Body of pancreas (tissue), 4 donors: ENCODE data around the gene NSG1. TPM values are rescaled to one million over a fixed set of nuclear protein-coding genes. Genes with fewer than 3 reads are reported as not detected.

Source experiments
- ATAC-seq: fragments of 150-250 bp; one replicate; pipeline ENCODE4 v1.9.1; 2016
- DNase-seq, 4 donors: peaks; one replicate each; pipeline ENCODE4 v3.0.0-alpha.2; 2019
- H3K27ac ChIP-seq, 4 donors: fragments of 200-600 bp; sonication (generic); 1 replicate in 3 of 4; 2 replicates in 1 of 4; pipeline versions ENCODE4 v1.5.1 to v1.6.1; 2016 to 2019; ENCODE audit warnings: mild to moderate bottlenecking in 1 of 4, mixed read lengths in 1 of 4, moderate library complexity in 1 of 4
- H3K27me3 ChIP-seq, 2 donors: fragments of 200-600 bp; sonication (generic); one replicate each; pipeline ENCODE4 v1.6.0; 2016; ENCODE audit warnings: mild to moderate bottlenecking in 1 of 2
- H3K36me3 ChIP-seq, 2 donors: fragments of 200-600 bp; sonication (generic); replicated peaks in 1 of 2; 2 replicates each; pipeline ENCODE4 v1.5.1; 2016; ENCODE audit warnings: low read depth in 2 of 2; ENCODE audit not compliant: insufficient read depth in 1 of 2
- H3K4me1 ChIP-seq: fragments of 200-600 bp; sonication (generic); one replicate; pipeline ENCODE4 v1.6.0; 2016
- H3K4me3 ChIP-seq, 2 donors: fragments of 200-600 bp; sonication (generic); 1 replicate in 1 of 2; 2 replicates in 1 of 2; pipeline ENCODE4 v1.5.1; 2016 to 2019
- H3K9me3 ChIP-seq, 3 donors: fragments of 200-600 bp; sonication (generic); 1 replicate in 2 of 3; 2 replicates in 1 of 3; pipeline ENCODE4 v1.5.1; 2016
- CTCF ChIP-seq, 7 experiments: fragments of 450-650 bp in 4 of 7; fragments of 200-600 bp in 3 of 7; sonication (generic) in 3 of 7; IDR thresholded peaks; one replicate each; pipeline ENCODE4 v1.5.1; 2016 to 2019; ENCODE audit warnings: antibody characterized with exemption in 7 of 7
- POLR2A ChIP-seq, 3 donors: fragments of 450-650 bp; IDR thresholded peaks; one replicate each; pipeline ENCODE4 v1.6.1; 2016; ENCODE audit warnings: antibody characterized with exemption in 3 of 3, mild to moderate bottlenecking in 2 of 3
- WGBS, 2 donors: methylation state at CpG; one replicate each; pipeline ENCODE4 v1.1.5; 2017; 5-methylcytosine and 5-hydroxymethylcytosine counted together
- intact Hi-C: fragments of 100-400 bp; cut with DNase I; formaldehyde crosslinking; loops from one replicate; pipeline ENCODE4 v1.15.1; 2023
- total RNA-seq, 2 donors: library from RNA; depleted of rRNA; stranded (reverse); fragments of >200 nt; gene quantifications; one replicate each; pipeline ENCODE4 v1.1.0, GENCODE V29; 2016

NSG1 gene
- total RNA-seq, 2 donors from 2014 or later = 0.78 to 1.3 TPM

- 40 to 53% methylated on average over 7 to 17 of the region's 18 CpGs for WGBS, 2 donors
- ATAC-seq (no peak), DNase-seq (no peak)
- H3K27ac ChIP-seq = no peak overlapping the region
- no peak overlapping the region for H3K4me3 ChIP-seq
- H3K36me3 ChIP-seq = no peaks in the 10 kb centered on the region
- no peaks in the 10 kb centered on the region for H3K27me3 ChIP-seq
- no peaks in the 10 kb centered on the region for H3K9me3 ChIP-seq
- TF ChIP-seq POLR2A (IDR thresholded peaks at IDR 0.05) (no peak), CTCF (IDR thresholded peaks at IDR 0.05) (no peak)
- peaks cover 22% of the 10 kb centered on the region for H3K4me1 ChIP-seq
- intact Hi-C loops = no loop called here
Observed at GRCh38 chr4:4388836-4389575, 2.1 kb downstream of the NSG1 start.

GRCh38 chr4:4390046-4390445 is 3.1 kb downstream of the NSG1 start:
- intact Hi-C loops = no loop called here
- DNase-seq = no peak

GRCh38 chr4:4390515-4391240 is 3.8 kb downstream of the NSG1 start:
- intact Hi-C loops = no loop called here
- no peak overlapping the region for H3K4me3 ChIP-seq
- H3K27ac ChIP-seq = no peak overlapping the region
- TF ChIP-seq POLR2A (IDR thresholded peaks at IDR 0.05) (no peak), CTCF (IDR thresholded peaks at IDR 0.05) (no peak)
- DNase-seq = no peak
- peaks cover 22% of the 10 kb centered on the region for H3K4me1 ChIP-seq
- WGBS, 2 donors = 23 to 60% methylated on average over 5 to 11 of the region's 11 CpGs
- H3K27me3 ChIP-seq = no peaks in the 10 kb centered on the region
- H3K36me3 ChIP-seq = no peaks in the 10 kb centered on the region
- no peaks in the 10 kb centered on the region for H3K9me3 ChIP-seq
- ATAC-seq = no peak

More at GRCh38 chr4:4390046-4390445, 3.1 kb downstream of the NSG1 start:
- no peaks in the 10 kb centered on the region for H3K9me3 ChIP-seq
- peaks cover 22% of the 10 kb centered on the region for H3K4me1 ChIP-seq
- no peak overlapping the region for H3K27ac ChIP-seq
- TF ChIP-seq POLR2A (IDR thresholded peaks at IDR 0.05) (no peak), CTCF (IDR thresholded peaks at IDR 0.05) (no peak)
- H3K36me3 ChIP-seq = no peaks in the 10 kb centered on the region
- 43 to 62% methylated on average over 5 to 7 of the region's 7 CpGs for WGBS, 2 donors
- H3K27me3 ChIP-seq = no peaks in the 10 kb centered on the region
- no peak for ATAC-seq
- H3K4me3 ChIP-seq = no peak overlapping the region

- H3K4me3 ChIP-seq = no peak overlapping the region
- no peaks in the 10 kb centered on the region for H3K36me3 ChIP-seq
- no peaks in the 10 kb centered on the region for H3K9me3 ChIP-seq
- DNase-seq (no peak), ATAC-seq (no peak)
- 50 to 60% methylated on average over 4 of the region's 4 CpGs for WGBS, 2 donors
- H3K27ac ChIP-seq = no peak overlapping the region
- no peak for TF ChIP-seq POLR2A (IDR thresholded peaks at IDR 0.05)
- H3K27me3 ChIP-seq = no peaks in the 10 kb centered on the region
- intact Hi-C loops = no loop called here
- H3K4me1 ChIP-seq = peaks cover 12% of the 10 kb centered on the region
Observed at GRCh38 chr4:4391866-4392265, 5.0 kb downstream of the NSG1 start.

- Histone ChIP-seq H3K4me3 (no peak overlapping the region), H3K27me3 (no peaks in the 10 kb centered on the region), H3K9me3 (no peaks in the 10 kb centered on the region), H3K27ac (no peak overlapping the region), H3K36me3 (no peaks in the 10 kb centered on the region), H3K4me1 (peaks cover 4% of the 10 kb centered on the region)
- no peak for ATAC-seq
- no peak for DNase-seq
- TF ChIP-seq POLR2A (IDR thresholded peaks at IDR 0.05) (no peak), CTCF (IDR thresholded peaks at IDR 0.05) (no peak)
- WGBS, 2 donors = 69 to 74% methylated on average over 10 to 13 of the region's 13 CpGs
- intact Hi-C loops = no loop called here
Observed at GRCh38 chr4:4392501-4393183, 5.7 kb downstream of the NSG1 start.
